Effector CD4-positive, alpha-beta T cell (primary cell): ENCODE results near the gene LRMDA.

Experiments used
- DNase-seq: peaks from one replicate; pipeline ENCODE4 v3.0.0-alpha.2; 2020

The LRMDA gene

GRCh38 chr10:75852851-75853484 is 421.5 kb downstream of the LRMDA start:
- DNase-seq, result no peak

GRCh38 chr10:75857269-75857846 is 425.9 kb downstream of the LRMDA start:
- no peak for DNase-seq

- no peak for DNase-seq
Measured at GRCh38 chr10:75857896-75858295, 426.5 kb downstream of the LRMDA start.

GRCh38 chr10:75858339-75858738 is 426.9 kb downstream of the LRMDA start:
- no peak for DNase-seq

GRCh38 chr10:75859141-75859540 is 427.7 kb downstream of the LRMDA start:
- no peak for DNase-seq

GRCh38 chr10:75860009-75860408 is 428.6 kb downstream of the LRMDA start:
- DNase-seq, result no peak

- no peak for DNase-seq
Measured at GRCh38 chr10:75861582-75861981, 430.2 kb downstream of the LRMDA start.

- no peak for DNase-seq
Measured at GRCh38 chr10:75862935-75863334, 431.5 kb downstream of the LRMDA start.

GRCh38 chr10:75864717-75865116 is 433.3 kb downstream of the LRMDA start:
- no peak for DNase-seq

GRCh38 chr10:75865413-75866299 is 434.2 kb downstream of the LRMDA start:
- DNase-seq, result no peak

- DNase-seq, result no peak
Measured at GRCh38 chr10:75866300-75866625, 434.8 kb downstream of the LRMDA start.

GRCh38 chr10:75866731-75867130 is 435.3 kb downstream of the LRMDA start:
- DNase-seq, result no peak

GRCh38 chr10:75868574-75868973 is 437.1 kb downstream of the LRMDA start:
- no peak for DNase-seq

GRCh38 chr10:75870039-75870645 is 438.7 kb downstream of the LRMDA start:
- DNase-seq, result no peak

- no peak for DNase-seq
Measured at GRCh38 chr10:75875740-75876139, 444.3 kb downstream of the LRMDA start.

- DNase-seq, result no peak
Measured at GRCh38 chr10:75876710-75877109, 445.3 kb downstream of the LRMDA start.

- DNase-seq, result no peak
Measured at GRCh38 chr10:75877877-75878276, 446.5 kb downstream of the LRMDA start.

GRCh38 chr10:75878586-75878985 is 447.2 kb downstream of the LRMDA start:
- no peak for DNase-seq

GRCh38 chr10:75880031-75880775 is 448.8 kb downstream of the LRMDA start:
- no peak for DNase-seq

- DNase-seq, result no peak
Measured at GRCh38 chr10:75883081-75884072, 452.0 kb downstream of the LRMDA start.

- no peak for DNase-seq
Measured at GRCh38 chr10:75884808-75885207, 453.4 kb downstream of the LRMDA start.

GRCh38 chr10:75887369-75887768 is 455.9 kb downstream of the LRMDA start:
- DNase-seq, result no peak
